HL-60/S4 treated with retinoic acid at 250 ng/mL for 4 days and 3 days (cell line): ENCODE results near the gene RBM44.

ENCODE experiments used
- in situ Hi-C: fragments of 300-500 bp; cut with MboI; formaldehyde crosslinking; loops from 2 replicates; pipeline ENCODE4 v1.7.0; 2022; ENCODE audit warnings: low sequenced_read_pairs

The RBM44 gene

DNA sequence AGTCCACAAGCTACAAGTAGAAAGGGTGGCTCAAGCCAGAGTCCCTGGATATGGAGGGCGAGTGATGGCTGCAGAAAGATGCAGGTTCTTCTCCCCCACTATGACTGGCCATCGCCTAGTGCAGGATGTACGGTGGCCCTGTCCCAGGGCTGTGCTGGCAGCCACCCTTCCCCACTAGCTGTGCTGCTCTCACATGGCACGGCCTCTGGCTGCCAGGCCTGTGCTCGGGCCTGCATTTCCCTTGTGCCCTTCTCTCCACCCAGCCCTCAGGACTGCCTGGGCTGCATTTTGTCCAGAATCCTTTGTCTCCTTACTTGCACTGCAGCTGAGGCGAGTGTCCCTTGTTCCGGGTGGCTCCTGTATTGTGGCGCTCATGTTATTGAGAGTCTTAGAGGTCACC, 59.2 kb downstream of the RBM44 start:
- in situ Hi-C loops = loop anchor here (25.0 kb wide), 1 partner anchor 255 kb away; the partner anchor contains the start of gene ESPNL

- in situ Hi-C loops = loop anchor here (25.0 kb wide), 1 partner anchor 254 kb away; the partner anchor contains the start of gene ESPNL
Measured at GRCh38 chr2:237858294-237859081, 59.9 kb downstream of the RBM44 start.

DNA sequence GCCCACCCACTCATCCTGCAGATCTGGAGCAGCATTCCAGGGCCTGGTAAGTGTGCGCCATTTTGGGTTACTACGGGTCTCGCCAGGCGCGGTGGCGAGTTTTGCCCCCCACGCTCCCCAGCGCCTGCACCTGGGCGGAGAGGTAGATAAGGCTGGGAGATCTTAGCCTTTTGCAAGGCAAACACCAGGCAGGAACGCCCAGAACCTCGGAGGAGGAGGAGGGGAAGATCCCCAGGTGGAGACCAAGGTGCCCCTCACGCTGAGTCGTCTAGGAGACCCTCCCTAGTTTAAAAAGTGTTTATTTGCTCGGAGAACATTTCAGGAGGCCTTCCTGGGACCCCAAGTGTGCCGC, 60.5 kb downstream of the RBM44 start:
- in situ Hi-C loops = loop anchor here (25.0 kb wide), 1 partner anchor 253 kb away; the partner anchor contains the start of gene ESPNL

DNA sequence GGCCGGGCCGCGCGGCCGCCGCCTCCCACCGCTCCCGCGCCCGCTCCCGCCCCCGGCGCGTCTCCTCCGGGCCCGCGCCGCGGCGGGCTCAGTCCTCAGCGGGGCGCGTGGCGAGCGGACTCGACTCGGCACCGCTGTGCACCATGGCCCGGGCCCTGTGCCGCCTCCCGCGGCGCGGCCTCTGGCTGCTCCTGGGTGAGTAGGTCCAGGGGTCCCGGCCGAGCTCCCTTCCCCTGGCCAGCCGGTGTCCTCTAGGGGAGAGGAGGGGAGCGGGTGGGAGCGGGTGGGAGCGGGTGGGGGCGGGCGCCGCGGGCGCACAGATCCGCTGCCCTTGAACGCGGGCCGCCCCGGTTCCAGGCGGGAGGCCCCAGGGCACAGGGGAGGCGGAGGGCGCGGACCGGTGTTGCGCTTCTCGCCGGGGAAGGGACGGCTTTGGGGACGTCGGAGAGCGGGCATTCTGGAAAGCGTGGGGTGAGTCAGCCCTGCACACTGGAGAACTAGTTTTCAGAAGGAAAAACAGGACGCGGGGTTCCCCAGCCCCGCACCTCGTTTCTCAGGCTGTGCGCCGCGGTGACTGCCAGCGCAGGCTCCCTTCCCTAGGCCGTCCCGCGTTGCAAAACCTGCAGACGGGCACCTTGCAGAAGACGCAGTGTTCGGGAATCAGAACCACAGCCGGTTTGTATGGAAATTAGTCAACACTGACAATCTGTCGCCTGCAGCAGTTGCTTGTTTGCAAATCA, 61.1 kb downstream of the RBM44 start, which contains the start of gene RAMP1:
Gene RAMP1 (plus strand): TSS at position 91 of the 740 bp plus-strand sequence. CDS start 53 bp downstream, at position 144.
- in situ Hi-C loops = loop anchor here (25.0 kb wide), 1 partner anchor 253 kb away; the partner anchor contains the start of gene ESPNL

- in situ Hi-C loops = loop anchor here (25.0 kb wide), 1 partner anchor 252 kb away; the partner anchor contains the start of gene ESPNL
Measured at GRCh38 chr2:237860273-237860935, 61.8 kb downstream of the RBM44 start.

GRCh38 chr2:237861875-237862527, 63.4 kb downstream of the RBM44 start:
- in situ Hi-C loops = loop anchor here (25.0 kb wide), 1 partner anchor 250 kb away; the partner anchor contains the start of gene ESPNL

DNA sequence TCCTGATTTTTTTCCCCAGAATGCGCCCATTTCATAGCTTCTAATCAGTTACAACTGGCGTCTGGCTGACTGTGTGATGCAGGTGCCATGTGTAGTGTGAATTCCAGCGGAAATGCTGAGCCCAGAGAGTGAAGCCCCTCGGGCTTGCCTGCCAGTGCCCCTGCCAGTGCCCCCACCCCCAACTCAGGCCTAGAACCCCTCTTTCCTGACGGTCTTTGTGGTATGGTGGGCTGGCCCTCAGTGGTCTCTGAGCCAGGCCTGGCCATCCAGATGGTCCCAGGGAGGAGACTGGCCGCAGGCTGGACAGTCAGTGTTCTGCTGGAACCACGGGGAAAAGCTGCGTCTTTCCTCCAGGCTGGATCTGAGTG, 63.9 kb downstream of the RBM44 start:
- in situ Hi-C loops = loop anchor here (25.0 kb wide), 1 partner anchor 250 kb away; the partner anchor contains the start of gene ESPNL

DNA sequence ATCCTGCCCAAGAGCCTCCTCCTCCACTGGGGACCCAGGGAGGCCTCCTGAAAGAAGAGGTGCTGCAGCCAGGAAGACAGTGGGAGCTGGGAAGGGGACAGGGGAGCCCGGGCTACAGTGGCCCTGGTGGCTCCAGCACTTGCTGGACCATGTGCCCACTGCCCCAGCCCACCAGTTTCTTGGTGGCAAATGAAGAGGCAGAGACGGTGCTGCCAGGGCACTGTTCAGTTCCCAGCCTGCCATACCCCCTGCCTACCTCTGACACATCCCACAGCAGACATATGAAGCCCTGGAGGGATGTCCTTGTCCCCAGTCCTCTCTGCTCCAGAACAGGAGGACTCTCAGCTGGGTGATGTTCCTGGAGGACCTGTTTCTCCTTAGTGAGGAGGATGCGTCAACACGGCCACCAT, 64.5 kb downstream of the RBM44 start:
- in situ Hi-C loops = loop anchor here (25.0 kb wide), 1 partner anchor 249 kb away; the partner anchor contains the start of gene ESPNL

GRCh38 chr2:237863689-237864443, 65.3 kb downstream of the RBM44 start:
- in situ Hi-C loops = loop anchor here (25.0 kb wide), 1 partner anchor 248 kb away; the partner anchor contains the start of gene ESPNL

DNA sequence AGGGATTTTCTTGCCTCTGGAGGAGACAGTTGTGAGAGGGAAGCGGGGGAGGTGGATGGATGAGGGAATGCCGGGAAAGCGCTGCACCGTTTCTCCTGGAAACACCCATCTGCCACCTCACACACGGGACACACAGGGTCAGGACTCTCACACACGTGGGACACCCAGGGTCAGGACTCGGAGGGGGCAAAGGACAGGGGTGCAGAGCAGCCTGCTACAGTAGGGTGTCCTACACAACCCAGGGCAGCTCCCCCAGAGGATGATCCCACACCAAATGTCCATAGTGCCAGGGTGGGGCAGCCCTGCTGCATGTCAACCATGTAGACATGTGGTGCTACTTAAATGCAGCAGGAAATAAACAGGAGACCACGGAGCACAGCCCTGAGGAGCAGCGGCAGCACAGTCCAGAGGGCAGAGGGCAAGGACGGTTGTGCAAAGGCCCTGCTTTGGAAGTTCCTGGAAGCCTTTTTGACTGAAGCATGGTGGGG, 65.9 kb downstream of the RBM44 start:
- in situ Hi-C loops = loop anchor here (25.0 kb wide), 1 partner anchor 248 kb away; the partner anchor contains the start of gene ESPNL

- in situ Hi-C loops = loop anchor here (25.0 kb wide), 1 partner anchor 247 kb away; the partner anchor contains the start of gene ESPNL
Measured at GRCh38 chr2:237864940-237865622, 66.5 kb downstream of the RBM44 start.

GRCh38 chr2:237865623-237866041, 67.1 kb downstream of the RBM44 start:
- in situ Hi-C loops = loop anchor here (25.0 kb wide), 1 partner anchor 247 kb away; the partner anchor contains the start of gene ESPNL

DNA sequence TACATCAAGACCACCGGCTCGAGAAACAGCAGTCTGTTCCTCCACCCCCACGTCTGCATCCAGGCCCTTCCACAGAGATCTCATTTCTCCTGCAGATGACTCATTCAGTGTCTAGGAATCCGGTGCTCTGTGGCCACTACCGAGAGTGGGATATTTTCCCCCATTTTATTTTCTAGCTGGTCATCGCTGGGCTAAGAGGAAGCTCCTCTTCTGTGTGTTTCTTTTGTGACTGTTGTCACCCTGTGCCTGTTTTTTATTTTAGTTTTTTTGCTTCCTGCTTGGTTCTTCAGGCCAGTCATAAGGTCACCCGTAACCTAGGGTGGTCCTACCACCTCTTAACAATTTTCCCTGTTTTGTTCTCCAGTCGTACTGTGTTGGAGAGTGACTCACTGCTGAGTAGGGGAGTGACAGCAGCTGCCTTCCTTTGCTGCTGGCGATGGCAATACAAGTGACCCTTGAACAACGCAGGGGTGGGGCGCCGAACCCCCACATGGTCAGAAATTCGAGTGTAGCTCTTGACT, 67.6 kb downstream of the RBM44 start:
- in situ Hi-C loops = loop anchor here (25.0 kb wide), 1 partner anchor 246 kb away; the partner anchor contains the start of gene ESPNL

- in situ Hi-C loops = loop anchor here (25.0 kb wide), 1 partner anchor 245 kb away; the partner anchor contains the start of gene ESPNL
Measured at GRCh38 chr2:237867465-237867864, 68.9 kb downstream of the RBM44 start.

- in situ Hi-C loops = loop anchor here (25.0 kb wide), 1 partner anchor 244 kb away; the partner anchor contains the start of gene ESPNL
Measured at GRCh38 chr2:237868074-237868473, 69.5 kb downstream of the RBM44 start.

DNA sequence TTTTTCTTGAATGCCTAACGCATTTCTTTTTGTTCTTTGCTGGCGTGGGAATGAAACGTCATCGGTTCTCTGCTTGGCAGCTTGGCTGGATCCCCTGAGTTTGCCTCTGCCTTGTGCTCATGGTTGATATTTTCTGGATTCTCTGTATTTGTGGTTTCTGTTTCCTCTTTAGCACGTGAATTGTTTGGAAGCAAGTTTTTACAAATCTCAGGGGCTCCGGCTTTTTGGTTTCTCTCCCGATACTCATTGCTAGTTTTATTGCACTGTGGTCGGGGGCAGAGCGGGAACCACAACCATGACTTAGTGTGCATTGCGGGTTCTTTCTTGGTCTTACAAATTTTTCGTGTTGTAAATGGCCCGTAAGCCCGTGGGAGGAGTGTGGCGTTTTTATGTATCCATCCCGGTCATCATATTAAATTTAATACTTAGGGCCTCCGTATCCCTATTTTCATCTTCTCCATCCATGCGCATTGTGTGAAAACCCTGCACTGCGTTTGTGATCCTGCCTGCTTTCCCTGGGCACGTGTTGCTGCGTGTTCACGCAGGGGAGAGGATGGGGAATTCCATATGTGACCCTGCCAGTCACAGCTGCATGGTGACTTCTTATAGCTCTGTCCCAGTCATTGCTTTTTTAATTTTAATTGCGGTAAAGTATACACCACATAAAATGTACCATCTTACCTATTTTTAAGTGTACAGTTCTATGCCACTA, 70.2 kb downstream of the RBM44 start:
- in situ Hi-C loops = loop anchor here (25.0 kb wide), 1 partner anchor 244 kb away; the partner anchor contains the start of gene ESPNL
